ENCODE data around the gene CRTC3.
"Not testable (repeated sequence)": the region's sequence is repeated elsewhere in the genome, so short reads cannot be mapped to it uniquely, and the experiment has no call there.

Gene CRTC3

DNA sequence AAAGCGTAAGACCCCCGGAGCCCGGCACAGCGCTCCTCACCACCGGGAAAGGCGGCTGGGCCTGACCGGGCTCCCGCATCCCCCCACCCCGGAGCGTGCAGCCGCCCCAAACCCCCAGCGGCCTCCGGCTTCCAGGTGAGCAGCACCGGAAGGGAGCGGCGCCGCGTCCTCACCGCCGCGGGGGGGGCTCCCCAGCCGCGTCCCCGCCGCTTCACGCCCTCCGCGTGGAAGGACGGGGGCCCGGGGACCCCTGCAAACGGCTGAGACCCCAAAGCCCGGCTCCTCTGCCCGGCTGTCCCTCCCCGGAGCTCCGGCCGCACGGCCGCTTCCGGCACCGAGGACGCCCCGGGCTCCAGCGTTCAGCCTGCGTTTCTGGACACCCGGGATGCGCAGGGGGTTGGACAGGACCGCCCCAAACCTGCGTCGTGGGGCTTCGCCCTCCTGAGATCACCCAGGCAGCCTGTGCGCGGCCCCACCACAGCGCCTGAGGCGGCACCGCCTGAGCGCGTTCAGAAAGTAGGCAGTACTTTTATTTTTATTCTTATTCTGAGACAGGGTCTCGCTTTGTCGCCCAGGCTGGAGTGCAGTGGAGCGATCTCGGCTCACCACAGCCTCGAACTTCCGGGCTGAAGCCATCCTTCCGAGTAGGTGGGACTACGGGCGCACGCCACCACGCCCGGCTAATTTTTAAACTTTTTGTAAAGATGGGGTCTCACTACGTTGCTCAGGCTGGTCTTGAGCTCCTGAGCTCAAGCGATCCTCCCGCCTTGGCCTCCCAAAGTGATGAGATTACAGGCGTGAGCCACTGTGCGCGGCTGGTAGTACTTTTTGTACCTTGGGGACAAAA lies 135.8 kb downstream of the CRTC3 start:
- peak; percentile 52 for DNase-seq (ENCODE audit: low read depth)
- H3K4me3 ChIP-seq (ENCODE audit: control insufficient read depth, low read depth, low read length), result peak overlapping the region; percentile 58

GRCh38 chr15:90666135-90666909 lies 136.6 kb downstream of the CRTC3 start:
- TF ChIP-seq, protein P1, sequence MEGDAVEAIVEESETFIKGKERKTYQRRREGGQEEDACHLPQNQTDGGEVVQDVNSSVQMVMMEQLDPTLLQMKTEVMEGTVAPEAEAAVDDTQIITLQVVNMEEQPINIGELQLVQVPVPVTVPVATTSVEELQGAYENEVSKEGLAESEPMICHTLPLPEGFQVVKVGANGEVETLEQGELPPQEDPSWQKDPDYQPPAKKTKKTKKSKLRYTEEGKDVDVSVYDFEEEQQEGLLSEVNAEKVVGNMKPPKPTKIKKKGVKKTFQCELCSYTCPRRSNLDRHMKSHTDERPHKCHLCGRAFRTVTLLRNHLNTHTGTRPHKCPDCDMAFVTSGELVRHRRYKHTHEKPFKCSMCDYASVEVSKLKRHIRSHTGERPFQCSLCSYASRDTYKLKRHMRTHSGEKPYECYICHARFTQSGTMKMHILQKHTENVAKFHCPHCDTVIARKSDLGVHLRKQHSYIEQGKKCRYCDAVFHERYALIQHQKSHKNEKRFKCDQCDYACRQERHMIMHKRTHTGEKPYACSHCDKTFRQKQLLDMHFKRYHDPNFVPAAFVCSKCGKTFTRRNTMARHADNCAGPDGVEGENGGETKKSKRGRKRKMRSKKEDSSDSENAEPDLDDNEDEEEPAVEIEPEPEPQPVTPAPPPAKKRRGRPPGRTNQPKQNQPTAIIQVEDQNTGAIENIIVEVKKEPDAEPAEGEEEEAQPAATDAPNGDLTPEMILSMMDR (conservative IDR thresholded peaks at IDR 0.05; ENCODE audit: control insufficient read depth, insufficient read depth, low read depth, low read length), result no peak
- H3K4me3 ChIP-seq (ENCODE audit: control insufficient read depth, low read depth, low read length), result peak overlapping the region; percentile 58
- DNase-seq (ENCODE audit: low read depth), result no peak

More for the DNA sequence above, 135.8 kb downstream of the CRTC3 start:
- TF ChIP-seq, protein P1 (conservative IDR thresholded peaks at IDR 0.05; ENCODE audit: control insufficient read depth, insufficient read depth, low read depth, low read length), result no peak

GRCh38 chr15:90667073-90667754 lies 137.5 kb downstream of the CRTC3 start:
- no peak overlapping the region for H3K4me3 ChIP-seq (ENCODE audit: control insufficient read depth, low read depth, low read length)
- TF ChIP-seq, protein P1 (conservative IDR thresholded peaks at IDR 0.05; ENCODE audit: control insufficient read depth, insufficient read depth, low read depth, low read length), result no peak
- DNase-seq (ENCODE audit: low read depth), result peak; percentile 34

GRCh38 chr15:90667755-90668345 lies 138.1 kb downstream of the CRTC3 start:
- DNase-seq (ENCODE audit: low read depth); H3K4me3 ChIP-seq (ENCODE audit: control insufficient read depth, low read depth, low read length): not testable (repeated sequence)

- H3K4me3 ChIP-seq (ENCODE audit: control insufficient read depth, low read depth, low read length); DNase-seq (ENCODE audit: low read depth): not testable (repeated sequence)
Measured at GRCh38 chr15:90670631-90671030, 140.9 kb downstream of the CRTC3 start.

DNA sequence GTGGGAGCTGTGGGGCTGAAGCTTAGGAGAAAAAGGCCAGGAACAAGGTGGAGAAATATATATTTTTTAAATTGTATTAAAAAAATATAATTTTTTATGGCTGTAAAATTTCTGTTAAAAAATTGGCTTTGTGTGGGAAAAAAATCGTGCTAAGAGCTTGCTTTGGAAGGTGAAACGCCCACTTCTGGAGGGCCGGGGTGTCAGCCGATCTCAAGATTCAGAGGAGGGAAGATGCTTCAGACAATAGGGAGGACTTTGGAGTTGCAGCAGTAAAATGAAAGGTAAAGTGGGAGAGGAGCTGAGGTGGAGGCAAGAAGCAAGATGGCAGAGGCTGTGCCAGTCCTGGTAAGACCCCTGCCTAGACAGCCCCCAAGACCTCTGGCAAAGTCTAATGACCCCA lies 141.5 kb downstream of the CRTC3 start:
- TF ChIP-seq, protein P1 (conservative IDR thresholded peaks at IDR 0.05; ENCODE audit: control insufficient read depth, insufficient read depth, low read depth, low read length), result no peak
- no peak for DNase-seq (ENCODE audit: low read depth)
- H3K4me3 ChIP-seq (ENCODE audit: control insufficient read depth, low read depth, low read length), result no peak overlapping the region

DNA sequence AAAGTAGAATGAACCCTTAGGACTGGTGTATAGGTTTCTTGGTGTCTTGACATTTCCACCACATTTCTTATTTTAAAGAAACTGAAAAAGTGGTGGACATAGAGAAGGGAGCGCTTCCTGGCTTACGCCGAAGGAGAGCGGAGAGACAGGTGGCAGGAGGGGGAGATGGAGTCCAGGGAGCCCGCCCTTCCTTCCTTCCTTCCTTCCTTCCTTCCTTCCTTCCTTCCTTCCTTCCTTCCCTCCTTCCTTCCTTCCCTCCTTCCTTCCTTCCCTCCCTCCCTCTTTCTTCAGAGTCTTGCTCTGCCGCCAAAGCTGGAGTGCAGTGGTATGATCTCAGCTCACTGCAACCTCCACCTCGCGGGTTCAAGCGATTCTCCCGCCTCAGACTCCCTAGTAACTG lies 143.6 kb downstream of the CRTC3 start:
- not testable (repeated sequence) for DNase-seq (ENCODE audit: low read depth); H3K4me3 ChIP-seq (ENCODE audit: control insufficient read depth, low read depth, low read length)

DNA sequence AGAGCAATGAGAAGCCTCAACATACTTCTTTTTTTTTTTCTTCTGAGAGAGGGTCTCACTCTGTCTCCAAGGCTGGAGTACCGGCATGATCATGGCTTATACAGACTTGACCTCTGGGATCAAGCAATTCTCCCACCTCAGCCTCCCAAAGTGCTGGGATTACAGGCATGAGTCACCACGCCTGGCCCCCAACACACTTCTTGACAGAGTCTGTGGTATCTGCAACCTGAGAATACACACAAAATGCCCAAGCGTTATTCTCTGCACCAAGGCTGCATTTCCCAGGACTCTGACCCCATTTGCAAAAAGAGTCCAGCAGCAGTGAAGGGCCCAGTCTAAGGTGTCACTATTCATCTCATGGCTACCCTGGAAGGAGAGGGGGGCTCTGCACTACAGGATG lies 144.8 kb downstream of the CRTC3 start:
- DNase-seq (ENCODE audit: low read depth), result peak; percentile 24
- H3K4me3 ChIP-seq (ENCODE audit: control insufficient read depth, low read depth, low read length), result no peak overlapping the region
- TF ChIP-seq, protein P1 (conservative IDR thresholded peaks at IDR 0.05; ENCODE audit: control insufficient read depth, insufficient read depth, low read depth, low read length), result no peak
